GM23338 (cell line): Measurements from ENCODE around the gene PALMD. TPM values are rescaled to one million over a fixed set of nuclear protein-coding genes. Genes with fewer than 3 reads are reported as not detected.

Experiments
- ATAC-seq: fragments of 200-7000 bp; cut with Tn5 transposase; 3 replicates; pipeline ENCODE4 v1.9.1; 2020
- DNase-seq: peaks from one replicate; pipeline ENCODE4 v3.0.0-alpha.2; 2015; ENCODE audit warnings: low spot score
- H2AFZ ChIP-seq: fragments of 200-600 bp; sonication (generic); 2 replicates; pipeline ENCODE4 v1.8.0; 2016; ENCODE audit warnings: antibody characterized with exemption, mild to moderate bottlenecking, moderate library complexity
- H3F3A ChIP-seq: fragments of 200-600 bp; sonication (generic); replicated peaks from 2 replicates; pipeline ENCODE4 v1.8.0; 2017; ENCODE audit warnings: antibody characterized with exemption, mixed run types, low read depth
- H3K27ac ChIP-seq: fragments of 200-600 bp; sonication (generic); 2 replicates; pipeline ENCODE4 v1.6.1; 2016; ENCODE audit warnings: low read depth
- H3K27me3 ChIP-seq: fragments of 200-600 bp; sonication (generic); 2 replicates; pipeline ENCODE4 v1.8.0; 2016; ENCODE audit warnings: mild to moderate bottlenecking, mixed run types, moderate library complexity; ENCODE audit not compliant: insufficient read depth
- H3K36me3 ChIP-seq: fragments of 200-600 bp; sonication (generic); 2 replicates; pipeline ENCODE4 v1.8.0; 2016; ENCODE audit warnings: mild to moderate bottlenecking; ENCODE audit not compliant: insufficient read depth
- H3K4me1 ChIP-seq: fragments of 200-600 bp; sonication (generic); 2 replicates; pipeline ENCODE4 v1.8.0; 2016; ENCODE audit warnings: mild to moderate bottlenecking, moderate library complexity; ENCODE audit not compliant: insufficient read depth
- H3K4me2 ChIP-seq: fragments of 200-600 bp; sonication (generic); 2 replicates; pipeline ENCODE4 v1.7.1; 2017; ENCODE audit warnings: mixed run types
- H3K4me3 ChIP-seq: fragments of 200-600 bp; sonication (generic); 2 replicates; pipeline ENCODE4 v1.6.1; 2016; ENCODE audit warnings: mixed run types
- H3K79me2 ChIP-seq: fragments of 200-600 bp; sonication (generic); replicated peaks from 2 replicates; pipeline ENCODE4 v1.8.0; 2017; ENCODE audit warnings: mild to moderate bottlenecking; ENCODE audit not compliant: insufficient read depth
- H3K9me2 ChIP-seq: fragments of 200-600 bp; sonication (generic); 2 replicates; pipeline ENCODE4 v1.8.0; 2017; ENCODE audit not compliant: insufficient read depth
- H4K20me1 ChIP-seq: fragments of 200-600 bp; sonication (generic); replicated peaks from 2 replicates; pipeline ENCODE4 v1.8.0; 2017; ENCODE audit warnings: mild to moderate bottlenecking; ENCODE audit not compliant: insufficient read depth
- H3K27ac Mint-ChIP-seq: 2 replicates; pipeline ENCODE4 v1.8.0; 2020; ENCODE audit warnings: inconsistent platforms, mild to moderate bottlenecking, moderate library complexity, mixed read lengths
- H3K27me3 Mint-ChIP-seq: 3 replicates; pipeline ENCODE4 v1.8.0; 2022; ENCODE audit warnings: low read depth, mild to moderate bottlenecking, moderate library complexity, mixed read lengths, inconsistent platforms; ENCODE audit not compliant: insufficient read depth, poor library complexity
- H3K36me3 Mint-ChIP-seq: 3 replicates; pipeline ENCODE4 v1.8.0; 2021; ENCODE audit warnings: low read depth, mild to moderate bottlenecking, inconsistent platforms, moderate library complexity, mixed read lengths
- H3K4me1 Mint-ChIP-seq: 3 replicates; pipeline ENCODE4 v1.8.0; 2020; ENCODE audit warnings: mild to moderate bottlenecking, inconsistent platforms, mixed read lengths
- H3K4me3 Mint-ChIP-seq: 3 replicates; pipeline ENCODE4 v1.8.0; 2021; ENCODE audit warnings: moderate library complexity, mild to moderate bottlenecking, inconsistent platforms, mixed read lengths
- H3K9me3 Mint-ChIP-seq: 3 replicates; pipeline ENCODE4 v1.8.0; 2020; ENCODE audit warnings: moderate library complexity, mild to moderate bottlenecking, inconsistent platforms, mixed read lengths
- CREB1 ChIP-seq: fragments of 250-450 bp; sonication (Bioruptor Pico); IDR thresholded peaks from 2 replicates; pipeline ENCODE4 v1.5.0; 2020; ENCODE audit warnings: low read depth, mild to moderate bottlenecking, moderate library complexity
- CTCF ChIP-seq, 2 experiments: fragments of 200-600 bp in 1 of 2; sonication (generic) in 1 of 2; conservative IDR thresholded peaks; 2 replicates each; pipeline versions ENCODE4 v1.5.1 to v1.6.1; 2016 to 2017; ENCODE audit warnings: antibody characterized with exemption in 2 of 2, low read depth in 2 of 2, mild to moderate bottlenecking in 2 of 2, moderate library complexity in 1 of 2
- ETS1 ChIP-seq: IDR thresholded peaks from 2 replicates; pipeline ENCODE4 v1.6.1; 2016; ENCODE audit warnings: antibody characterized with exemption
- EZH2phosphoT487 ChIP-seq: fragments of 200-600 bp; sonication (generic); IDR thresholded peaks from one replicate; pipeline ENCODE4 v1.8.1; 2018; ENCODE audit warnings: antibody characterized with exemption; ENCODE audit not compliant: unreplicated experiment
- NANOG ChIP-seq: IDR thresholded peaks from 2 replicates; pipeline ENCODE4 v1.6.1; 2016; ENCODE audit warnings: antibody characterized with exemption, borderline replicate concordance
- STAT1 ChIP-seq: IDR thresholded peaks from one replicate; pipeline ENCODE4 v1.6.1; 2016; ENCODE audit warnings: antibody characterized with exemption; ENCODE audit not compliant: unreplicated experiment
- ZNF114 ChIP-seq: fragments of 250-450 bp; sonication (Bioruptor Pico); IDR thresholded peaks from 2 replicates; pipeline ENCODE4 v1.5.0; 2020; ENCODE audit warnings: mild to moderate bottlenecking, moderate library complexity
- ZNF331 ChIP-seq: fragments of 250-450 bp; sonication (Bioruptor Pico); IDR thresholded peaks from 2 replicates; pipeline ENCODE4 v1.5.0; 2020; ENCODE audit warnings: low read depth, mild to moderate bottlenecking, moderate library complexity
- ZNF462 ChIP-seq: fragments of 250-450 bp; sonication (Bioruptor Pico); IDR thresholded peaks from 2 replicates; pipeline ENCODE4 v1.5.0; 2020; ENCODE audit warnings: mild to moderate bottlenecking, moderate library complexity
- polyA plus RNA-seq: library from polyadenylated mRNA; unstranded; fragments of >200 nt; fragmentation: Nextera tagmentation; extraction: Ambion mirVana; gene quantifications from 2 replicates; pipeline ENCODE4 v1.2.1, GENCODE V29; 2016
- total RNA-seq: library from RNA; depleted of rRNA; stranded (reverse); fragments of >200 nt; shearing (Covaris generic); gene quantifications from 2 replicates; pipeline ENCODE4 v1.2.3, GENCODE V29; 2014
- TF ChIP-seq, protein P1 (sequence below): IDR thresholded peaks from one replicate; pipeline ENCODE4 v1.6.1; 2018; ENCODE audit warnings: antibody characterized with exemption; ENCODE audit not compliant: unreplicated experiment

Gene PALMD
- total and polyA plus RNA-seq, 2 experiments from 2014 or later = not detected

DNA sequence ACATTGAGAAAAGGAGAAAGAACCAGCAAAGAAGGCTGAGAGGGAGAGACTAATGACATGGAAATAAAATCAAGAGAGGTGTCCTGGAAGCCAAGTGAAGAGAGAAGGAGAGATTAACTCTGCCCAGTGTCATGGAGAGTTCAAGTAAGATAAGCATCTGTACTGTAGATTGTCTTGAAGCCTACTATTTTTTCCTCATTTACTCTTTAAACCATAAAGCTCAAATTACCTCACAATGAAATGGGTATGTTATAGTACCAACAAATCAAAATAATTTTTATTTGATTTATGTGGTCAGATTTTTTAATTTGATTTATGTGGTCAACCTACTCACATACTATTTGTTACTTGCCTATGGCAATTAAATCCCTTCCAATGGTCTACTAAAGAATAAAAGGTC lies 5.2 kb upstream of the PALMD start (continued):
- TF ChIP-seq ETS1 = no peak
- TF ChIP-seq NANOG = no peak
- TF ChIP-seq ZNF331 = no peak
- TF ChIP-seq EZH2phosphoT487 = no peak
- no peak for TF ChIP-seq ZNF114

GRCh38 chr1:99641558-99641957 lies 4.4 kb upstream of the PALMD start:
- H4K20me1 ChIP-seq = no peaks in the 10 kb centered on the region
- no peaks in the 10 kb centered on the region for H3K27me3 ChIP-seq
- no peak overlapping the region for H3K27ac Mint-ChIP-seq
- no peaks in the 10 kb centered on the region for H3K9me2 ChIP-seq
- no peak overlapping the region for H3K4me2 ChIP-seq
- no peak overlapping the region for H3K4me3 Mint-ChIP-seq
- peaks cover 16% of the 10 kb centered on the region for H3K4me1 ChIP-seq
- DNase-seq (no peak), ATAC-seq (no peak)
- H3K4me1 Mint-ChIP-seq = peaks cover 15% of the 10 kb centered on the region
- H3K36me3 Mint-ChIP-seq = no peaks in the 10 kb centered on the region
- H3K9me3 Mint-ChIP-seq = no peaks in the 10 kb centered on the region
- H3K36me3 ChIP-seq = no peaks in the 10 kb centered on the region
- H3F3A ChIP-seq = no peaks in the 10 kb centered on the region
- H3K27me3 Mint-ChIP-seq = no peaks in the 10 kb centered on the region
- H3K4me3 ChIP-seq = no peak overlapping the region
- no peak overlapping the region for H2AFZ ChIP-seq
- TF ChIP-seq ETS1 = no peak
- TF ChIP-seq, protein P1, sequence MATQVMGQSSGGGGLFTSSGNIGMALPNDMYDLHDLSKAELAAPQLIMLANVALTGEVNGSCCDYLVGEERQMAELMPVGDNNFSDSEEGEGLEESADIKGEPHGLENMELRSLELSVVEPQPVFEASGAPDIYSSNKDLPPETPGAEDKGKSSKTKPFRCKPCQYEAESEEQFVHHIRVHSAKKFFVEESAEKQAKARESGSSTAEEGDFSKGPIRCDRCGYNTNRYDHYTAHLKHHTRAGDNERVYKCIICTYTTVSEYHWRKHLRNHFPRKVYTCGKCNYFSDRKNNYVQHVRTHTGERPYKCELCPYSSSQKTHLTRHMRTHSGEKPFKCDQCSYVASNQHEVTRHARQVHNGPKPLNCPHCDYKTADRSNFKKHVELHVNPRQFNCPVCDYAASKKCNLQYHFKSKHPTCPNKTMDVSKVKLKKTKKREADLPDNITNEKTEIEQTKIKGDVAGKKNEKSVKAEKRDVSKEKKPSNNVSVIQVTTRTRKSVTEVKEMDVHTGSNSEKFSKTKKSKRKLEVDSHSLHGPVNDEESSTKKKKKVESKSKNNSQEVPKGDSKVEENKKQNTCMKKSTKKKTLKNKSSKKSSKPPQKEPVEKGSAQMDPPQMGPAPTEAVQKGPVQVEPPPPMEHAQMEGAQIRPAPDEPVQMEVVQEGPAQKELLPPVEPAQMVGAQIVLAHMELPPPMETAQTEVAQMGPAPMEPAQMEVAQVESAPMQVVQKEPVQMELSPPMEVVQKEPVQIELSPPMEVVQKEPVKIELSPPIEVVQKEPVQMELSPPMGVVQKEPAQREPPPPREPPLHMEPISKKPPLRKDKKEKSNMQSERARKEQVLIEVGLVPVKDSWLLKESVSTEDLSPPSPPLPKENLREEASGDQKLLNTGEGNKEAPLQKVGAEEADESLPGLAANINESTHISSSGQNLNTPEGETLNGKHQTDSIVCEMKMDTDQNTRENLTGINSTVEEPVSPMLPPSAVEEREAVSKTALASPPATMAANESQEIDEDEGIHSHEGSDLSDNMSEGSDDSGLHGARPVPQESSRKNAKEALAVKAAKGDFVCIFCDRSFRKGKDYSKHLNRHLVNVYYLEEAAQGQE = no peak
- TF ChIP-seq ZNF462 (CRISPR knock-in tag) = no peak
- no peak for TF ChIP-seq ZNF114
- TF ChIP-seq CTCF (conservative IDR thresholded peaks at IDR 0.05; ENCODE audit: low read depth in 2 of 2) = no peak
- TF ChIP-seq ZNF331 = no peak
- TF ChIP-seq NANOG = no peak
- TF ChIP-seq STAT1 = no peak
- TF ChIP-seq CREB1 = no peak
- no peak overlapping the region for H3K27ac ChIP-seq
- H3K79me2 ChIP-seq = no peaks in the 10 kb centered on the region
